Measurements from ENCODE around the gene DNAJC1. TPM values are rescaled to one million over a fixed set of nuclear protein-coding genes. Genes with fewer than 3 reads are reported as not detected.

The DNAJC1 gene
- total RNA-seq, 4 donors from 2014 or later, result 27.4 to 59.5 (median 37.6) TPM

DNA sequence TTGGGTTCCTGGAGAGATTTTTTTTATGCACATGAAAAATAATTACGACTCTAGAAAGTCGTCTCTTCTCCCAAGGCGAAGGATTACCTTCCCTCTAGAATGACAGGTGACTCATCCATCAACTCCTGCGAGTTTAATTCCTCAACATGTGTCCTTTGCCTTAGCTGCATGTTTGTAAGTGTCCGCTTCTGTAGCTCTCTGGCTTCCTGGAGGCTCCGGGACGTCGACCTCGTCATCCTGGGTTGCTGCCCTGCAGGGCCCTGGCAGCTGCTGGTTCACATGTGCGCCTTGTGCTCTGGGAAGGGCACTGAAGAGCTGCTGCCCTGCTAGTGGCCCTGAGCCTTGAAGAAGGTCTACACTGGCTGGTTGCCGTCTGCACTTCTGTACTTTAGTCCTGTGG, 259.3 kb downstream of the DNAJC1 start:
- DNase-seq, result no peak
- no peaks in the 10 kb centered on the region for H3K27me3 ChIP-seq
- H3K36me3 ChIP-seq, result no peaks in the 10 kb centered on the region
- intact Hi-C loops (cut with DNase I; ENCODE audit: low total_unique reads), result no loop called here
- H3K4me1 ChIP-seq, result no peaks in the 10 kb centered on the region
- H3K9me3 ChIP-seq, result no peaks in the 10 kb centered on the region
- H3K4me3 ChIP-seq, result no peak overlapping the region
- H3K27ac ChIP-seq, result no peak overlapping the region
- no peak for TF ChIP-seq POLR2A (IDR thresholded peaks at IDR 0.05)
- TF ChIP-seq, protein P1, sequence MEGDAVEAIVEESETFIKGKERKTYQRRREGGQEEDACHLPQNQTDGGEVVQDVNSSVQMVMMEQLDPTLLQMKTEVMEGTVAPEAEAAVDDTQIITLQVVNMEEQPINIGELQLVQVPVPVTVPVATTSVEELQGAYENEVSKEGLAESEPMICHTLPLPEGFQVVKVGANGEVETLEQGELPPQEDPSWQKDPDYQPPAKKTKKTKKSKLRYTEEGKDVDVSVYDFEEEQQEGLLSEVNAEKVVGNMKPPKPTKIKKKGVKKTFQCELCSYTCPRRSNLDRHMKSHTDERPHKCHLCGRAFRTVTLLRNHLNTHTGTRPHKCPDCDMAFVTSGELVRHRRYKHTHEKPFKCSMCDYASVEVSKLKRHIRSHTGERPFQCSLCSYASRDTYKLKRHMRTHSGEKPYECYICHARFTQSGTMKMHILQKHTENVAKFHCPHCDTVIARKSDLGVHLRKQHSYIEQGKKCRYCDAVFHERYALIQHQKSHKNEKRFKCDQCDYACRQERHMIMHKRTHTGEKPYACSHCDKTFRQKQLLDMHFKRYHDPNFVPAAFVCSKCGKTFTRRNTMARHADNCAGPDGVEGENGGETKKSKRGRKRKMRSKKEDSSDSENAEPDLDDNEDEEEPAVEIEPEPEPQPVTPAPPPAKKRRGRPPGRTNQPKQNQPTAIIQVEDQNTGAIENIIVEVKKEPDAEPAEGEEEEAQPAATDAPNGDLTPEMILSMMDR (IDR thresholded peaks at IDR 0.05), result no peak

DNA sequence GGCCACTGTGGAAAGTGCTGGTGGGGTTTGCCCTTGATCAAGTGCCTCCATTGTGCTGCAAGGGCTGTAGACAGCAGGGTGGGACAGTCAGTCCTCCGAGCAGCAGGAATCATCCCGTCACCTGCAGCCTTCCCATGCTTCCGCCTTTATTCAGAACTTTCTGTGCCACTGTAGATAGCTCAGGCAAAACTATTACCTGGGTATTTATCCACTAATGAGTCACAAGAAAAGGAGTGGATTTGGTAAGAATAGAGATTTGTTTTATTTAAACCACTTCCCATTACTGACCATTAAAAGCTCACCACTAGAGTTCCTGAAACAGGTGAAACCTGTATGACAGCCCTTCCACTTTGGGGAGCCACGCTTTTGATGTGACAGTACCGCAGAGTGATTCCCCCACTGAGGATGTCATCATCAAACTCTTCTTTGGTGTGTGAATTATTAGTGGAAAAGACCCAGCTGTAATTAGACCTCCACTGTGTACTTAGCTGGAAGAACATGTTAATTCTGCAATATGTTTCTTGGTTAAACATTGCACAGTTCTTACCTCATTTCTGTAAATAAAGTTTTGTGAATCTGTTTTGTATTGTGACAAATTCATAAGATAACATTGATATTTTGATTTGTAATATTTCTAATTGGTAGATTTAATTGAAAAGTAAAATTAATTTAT, 260.7 kb downstream of the DNAJC1 start:
- no peaks in the 10 kb centered on the region for H3K36me3 ChIP-seq
- TF ChIP-seq, protein P1 (IDR thresholded peaks at IDR 0.05), result no peak
- TF ChIP-seq POLR2A (IDR thresholded peaks at IDR 0.05), result no peak

DNA sequence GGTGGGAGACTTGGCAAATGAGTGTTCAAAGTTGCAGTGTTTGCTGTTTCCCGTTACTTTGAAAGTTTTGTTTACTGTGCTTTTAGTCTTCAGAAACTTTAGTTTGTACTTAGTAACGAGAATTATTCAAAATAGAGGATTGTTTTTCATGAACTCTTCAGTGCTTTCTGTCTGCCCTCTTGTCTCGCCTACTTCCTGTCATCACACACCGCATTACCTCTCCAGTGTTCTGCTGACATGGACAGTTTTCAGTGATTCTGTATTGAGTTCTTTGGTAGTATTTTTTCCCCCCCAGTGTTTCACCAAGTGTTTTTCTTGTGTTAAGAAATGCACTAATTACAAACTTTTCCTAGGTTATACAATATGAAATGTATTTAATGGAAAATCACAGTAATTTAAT, 262.5 kb downstream of the DNAJC1 start:
- TF ChIP-seq, protein P1 (IDR thresholded peaks at IDR 0.05), result no peak
- no peak for TF ChIP-seq POLR2A (IDR thresholded peaks at IDR 0.05)
- no peak overlapping the region for H3K27ac ChIP-seq
- no peaks in the 10 kb centered on the region for H3K4me1 ChIP-seq
- H3K4me3 ChIP-seq, result no peak overlapping the region
- H3K36me3 ChIP-seq, result no peaks in the 10 kb centered on the region
- H3K27me3 ChIP-seq, result no peaks in the 10 kb centered on the region
- H3K9me3 ChIP-seq, result no peaks in the 10 kb centered on the region
- no peak for DNase-seq
- intact Hi-C loops (cut with DNase I; ENCODE audit: low total_unique reads), result no loop called here

More for the DNA sequence above, 260.7 kb downstream of the DNAJC1 start:
- no peaks in the 10 kb centered on the region for H3K27me3 ChIP-seq
- no peak overlapping the region for H3K4me3 ChIP-seq
- no peak overlapping the region for H3K27ac ChIP-seq
- no peak for DNase-seq
- H3K4me1 ChIP-seq, result no peaks in the 10 kb centered on the region
- no peaks in the 10 kb centered on the region for H3K9me3 ChIP-seq
- intact Hi-C loops (cut with DNase I; ENCODE audit: low total_unique reads), result no loop called here

DNA sequence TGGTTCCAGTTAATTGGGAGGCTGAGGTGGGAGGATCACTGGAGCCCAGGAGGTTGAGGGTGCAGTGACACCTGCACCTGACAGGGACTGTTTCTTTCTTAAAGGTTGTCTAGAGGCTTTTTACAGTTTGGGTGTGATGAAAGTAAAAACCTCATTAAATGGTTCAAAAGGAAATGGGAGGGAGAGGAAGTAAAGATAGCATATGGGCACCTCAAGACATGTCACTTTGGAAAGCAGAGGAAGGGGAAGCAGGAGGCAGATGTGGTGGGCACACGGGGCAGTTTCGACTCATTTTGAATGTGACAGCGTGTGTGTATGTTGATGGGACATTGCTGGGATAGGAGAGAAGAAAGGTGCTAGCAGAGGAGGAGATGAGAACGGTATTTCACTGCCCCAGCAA, 266.4 kb downstream of the DNAJC1 start:
- Histone ChIP-seq H3K4me1 (no peaks in the 10 kb centered on the region), H3K27me3 (no peaks in the 10 kb centered on the region), H3K27ac (no peak overlapping the region), H3K4me3 (no peak overlapping the region), H3K36me3 (no peaks in the 10 kb centered on the region), H3K9me3 (no peaks in the 10 kb centered on the region)
- DNase-seq, result no peak
- intact Hi-C loops (cut with DNase I; ENCODE audit: low total_unique reads), result loop anchor here (5.0 kb wide), 1 partner anchor 235 kb away; no protein-coding TSS in a partner anchor
- no peak for TF ChIP-seq POLR2A (IDR thresholded peaks at IDR 0.05)
- TF ChIP-seq, protein P1 (IDR thresholded peaks at IDR 0.05), result no peak

DNA sequence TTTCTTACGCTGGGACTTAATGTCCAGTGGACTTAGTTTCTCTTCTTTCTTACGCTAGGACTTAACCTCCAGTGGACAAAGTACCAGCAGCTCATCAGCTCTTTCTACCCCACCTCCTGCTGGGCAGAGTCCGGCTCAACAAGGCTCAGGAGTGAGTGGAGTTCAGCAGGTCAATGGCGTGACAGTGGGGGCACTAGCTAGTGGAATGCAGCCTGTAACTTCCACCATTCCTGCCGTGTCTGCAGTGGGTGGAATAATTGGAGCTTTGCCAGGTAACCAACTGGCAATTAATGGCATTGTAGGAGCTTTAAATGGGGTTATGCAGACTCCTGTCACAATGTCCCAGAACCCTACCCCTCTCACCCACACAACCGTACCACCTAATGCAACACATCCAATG, 269.8 kb downstream of the DNAJC1 start:
- H3K27me3 ChIP-seq, result no peaks in the 10 kb centered on the region
- no peaks in the 10 kb centered on the region for H3K9me3 ChIP-seq
- H3K4me3 ChIP-seq, result no peak overlapping the region
- H3K27ac ChIP-seq, result no peak overlapping the region
- no peaks in the 10 kb centered on the region for H3K36me3 ChIP-seq
- TF ChIP-seq POLR2A (IDR thresholded peaks at IDR 0.05), result no peak
- TF ChIP-seq, protein P1 (IDR thresholded peaks at IDR 0.05), result no peak
- intact Hi-C loops (cut with DNase I; ENCODE audit: low total_unique reads), result no loop called here
- H3K4me1 ChIP-seq, result no peaks in the 10 kb centered on the region
- no peak for DNase-seq
